ENCODE measurements around the gene LRRC2.

GRCh38 chr3:46484388-46484787 lies 81.7 kb downstream of the LRRC2 start:
- TF ChIP-seq CTCF (IDR thresholded peaks at IDR 0.05) (no peak), POLR2A (IDR thresholded peaks at IDR 0.05) (no peak)
